Measurements from ENCODE around the gene MIS18A.

Gene MIS18A

GRCh38 chr21:32246571-32247140, 32.2 kb downstream of the MIS18A start:
- Histone ChIP-seq H3K79me2 (ENCODE audit: insufficient read depth, low read length) (no peaks in the 10 kb centered on the region), H3K4me1 (ENCODE audit: insufficient read depth, low read length, poor library complexity, severe bottlenecking) (no peaks in the 10 kb centered on the region), H3K4me3 (ENCODE audit: low read length, poor library complexity, severe bottlenecking) (no peak overlapping the region), H4K20me1 (ENCODE audit: insufficient read depth, low read length, poor library complexity, severe bottlenecking) (no peaks in the 10 kb centered on the region), H3K9me3 (ENCODE audit: insufficient read depth, low read depth, low read length) (no peaks in the 10 kb centered on the region; the same call in 1 of the 2 replicates), H3F3A (ENCODE audit: low read depth) (no peaks in the 10 kb centered on the region), H3K4me2 (ENCODE audit: low read depth, low read length, poor library complexity, severe bottlenecking) (no peak overlapping the region), H3K9me2 (replicated peaks; ENCODE audit: low read depth, low read length) (no peaks in the 10 kb centered on the region), H3K9ac (ENCODE audit: low read depth, low read length, poor library complexity, severe bottlenecking) (no peak overlapping the region), H3K36me3 (ENCODE audit: insufficient read depth, low read length) (no peaks in the 10 kb centered on the region), H2AFZ (ENCODE audit: low read length) (no peak overlapping the region), H3K27me3 (ENCODE audit: insufficient read depth, low read length, poor library complexity, severe bottlenecking) (no peaks in the 10 kb centered on the region)
- no peak for TF ChIP-seq CTCF (conservative IDR thresholded peaks at IDR 0.05; ENCODE audit: low read length)
- no peak for TF ChIP-seq EZH2phosphoT487 (IDR thresholded peaks at IDR 0.05; ENCODE audit: borderline replicate concordance)

- H2AFZ ChIP-seq (ENCODE audit: low read length), result no peak overlapping the region
- no peaks in the 10 kb centered on the region for H3K36me3 ChIP-seq (ENCODE audit: insufficient read depth, low read length)
- TF ChIP-seq EZH2phosphoT487 (IDR thresholded peaks at IDR 0.05; ENCODE audit: borderline replicate concordance), result no peak
- no peak for TF ChIP-seq CTCF (conservative IDR thresholded peaks at IDR 0.05; ENCODE audit: low read length)
- H3K9me2 ChIP-seq (replicated peaks; ENCODE audit: low read depth, low read length), result no peaks in the 10 kb centered on the region
- no peaks in the 10 kb centered on the region for H4K20me1 ChIP-seq (ENCODE audit: insufficient read depth, low read length, poor library complexity, severe bottlenecking)
- no peak overlapping the region for H3K4me2 ChIP-seq (ENCODE audit: low read depth, low read length, poor library complexity, severe bottlenecking)
- H3K27me3 ChIP-seq (ENCODE audit: insufficient read depth, low read length, poor library complexity, severe bottlenecking), result no peaks in the 10 kb centered on the region
- no peaks in the 10 kb centered on the region for H3K79me2 ChIP-seq (ENCODE audit: insufficient read depth, low read length)
- H3K9ac ChIP-seq (ENCODE audit: low read depth, low read length, poor library complexity, severe bottlenecking), result no peak overlapping the region
- no peaks in the 10 kb centered on the region for H3F3A ChIP-seq (ENCODE audit: low read depth)
- H3K4me1 ChIP-seq (ENCODE audit: insufficient read depth, low read length, poor library complexity, severe bottlenecking), result no peaks in the 10 kb centered on the region
- H3K4me3 ChIP-seq (ENCODE audit: low read length, poor library complexity, severe bottlenecking), result no peak overlapping the region
- H3K9me3 ChIP-seq (ENCODE audit: insufficient read depth, low read depth, low read length), result no peaks in the 10 kb centered on the region; the same call in 1 of the 2 replicates
These were observed 32.9 kb downstream of the MIS18A start for GRCh38 chr21:32245971-32246370.

GRCh38 chr21:32240851-32241687, 37.8 kb downstream of the MIS18A start:
- H4K20me1 ChIP-seq (ENCODE audit: insufficient read depth, low read length, poor library complexity, severe bottlenecking), result no peaks in the 10 kb centered on the region
- H3K79me2 ChIP-seq (ENCODE audit: insufficient read depth, low read length), result no peaks in the 10 kb centered on the region

More at GRCh38 chr21:32240851-32241687, 37.8 kb downstream of the MIS18A start:
- Histone ChIP-seq H3K4me1 (ENCODE audit: insufficient read depth, low read length, poor library complexity, severe bottlenecking) (no peaks in the 10 kb centered on the region), H2AFZ (ENCODE audit: low read length) (no peak overlapping the region), H3K9ac (ENCODE audit: low read depth, low read length, poor library complexity, severe bottlenecking) (no peak overlapping the region), H3K4me2 (ENCODE audit: low read depth, low read length, poor library complexity, severe bottlenecking) (no peak overlapping the region), H3F3A (ENCODE audit: low read depth) (no peaks in the 10 kb centered on the region), H3K9me3 (ENCODE audit: insufficient read depth, low read depth, low read length) (no peaks in the 10 kb centered on the region; the same call in 1 of the 2 replicates), H3K36me3 (ENCODE audit: insufficient read depth, low read length) (no peaks in the 10 kb centered on the region), H3K4me3 (ENCODE audit: low read length, poor library complexity, severe bottlenecking) (no peak overlapping the region), H3K27me3 (ENCODE audit: insufficient read depth, low read length, poor library complexity, severe bottlenecking) (no peaks in the 10 kb centered on the region), H3K9me2 (replicated peaks; ENCODE audit: low read depth, low read length) (no peaks in the 10 kb centered on the region)
- TF ChIP-seq EZH2phosphoT487 (IDR thresholded peaks at IDR 0.05; ENCODE audit: borderline replicate concordance) (no peak), CTCF (conservative IDR thresholded peaks at IDR 0.05; ENCODE audit: low read length) (no peak)
